ENCODE data around the gene NPL.

NPL gene

DNA sequence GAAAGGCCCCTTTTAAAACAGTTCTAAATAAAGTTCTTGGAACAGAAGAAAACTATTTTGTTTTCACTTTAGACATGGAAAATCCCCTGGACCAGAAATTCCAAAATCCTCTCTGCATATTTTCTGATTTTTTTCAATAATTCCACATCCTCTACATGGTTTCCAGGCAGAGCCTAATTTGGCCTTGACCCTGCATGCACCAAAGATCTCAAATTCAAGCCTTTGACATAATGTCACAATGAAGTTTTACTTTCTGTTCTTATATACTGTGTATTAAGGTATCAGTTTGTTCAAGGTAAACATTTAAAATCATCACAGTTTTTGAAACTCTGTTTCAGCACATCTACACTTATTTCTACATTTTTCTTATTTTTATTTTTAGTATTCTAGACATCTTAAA is 12.2 kb upstream of the NPL start:
- no peak overlapping the region for H3K4me3 ChIP-seq (ENCODE audit: low read depth, low read length)
- no peak for DNase-seq (ENCODE audit: low read depth)
- TF ChIP-seq, protein P1, sequence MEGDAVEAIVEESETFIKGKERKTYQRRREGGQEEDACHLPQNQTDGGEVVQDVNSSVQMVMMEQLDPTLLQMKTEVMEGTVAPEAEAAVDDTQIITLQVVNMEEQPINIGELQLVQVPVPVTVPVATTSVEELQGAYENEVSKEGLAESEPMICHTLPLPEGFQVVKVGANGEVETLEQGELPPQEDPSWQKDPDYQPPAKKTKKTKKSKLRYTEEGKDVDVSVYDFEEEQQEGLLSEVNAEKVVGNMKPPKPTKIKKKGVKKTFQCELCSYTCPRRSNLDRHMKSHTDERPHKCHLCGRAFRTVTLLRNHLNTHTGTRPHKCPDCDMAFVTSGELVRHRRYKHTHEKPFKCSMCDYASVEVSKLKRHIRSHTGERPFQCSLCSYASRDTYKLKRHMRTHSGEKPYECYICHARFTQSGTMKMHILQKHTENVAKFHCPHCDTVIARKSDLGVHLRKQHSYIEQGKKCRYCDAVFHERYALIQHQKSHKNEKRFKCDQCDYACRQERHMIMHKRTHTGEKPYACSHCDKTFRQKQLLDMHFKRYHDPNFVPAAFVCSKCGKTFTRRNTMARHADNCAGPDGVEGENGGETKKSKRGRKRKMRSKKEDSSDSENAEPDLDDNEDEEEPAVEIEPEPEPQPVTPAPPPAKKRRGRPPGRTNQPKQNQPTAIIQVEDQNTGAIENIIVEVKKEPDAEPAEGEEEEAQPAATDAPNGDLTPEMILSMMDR (IDR thresholded peaks at IDR 0.05; ENCODE audit: low read depth, low read length, missing control alignments): no peak
- in situ Hi-C loops (cut with HindIII; ENCODE audit: low sequenced_read_pairs): no loop called here

DNA sequence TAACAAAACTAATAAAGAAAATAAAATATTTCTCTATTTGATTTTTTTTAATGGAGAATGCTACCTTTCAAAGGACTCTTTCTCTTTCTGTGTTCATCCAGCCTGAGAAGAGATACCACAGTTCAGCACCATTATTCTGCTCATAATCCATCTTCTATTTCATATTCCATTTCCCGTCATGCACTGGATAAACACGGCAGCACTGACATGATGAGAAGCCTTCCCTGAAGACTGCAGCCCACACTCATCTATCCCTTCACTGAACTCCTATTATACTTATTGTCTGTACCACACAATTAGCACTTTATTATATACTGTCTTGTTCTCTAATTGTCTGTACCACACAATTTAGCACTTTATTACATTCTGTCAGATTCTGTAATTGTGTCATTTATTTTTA is 10.7 kb upstream of the NPL start:
- in situ Hi-C loops (cut with HindIII; ENCODE audit: low sequenced_read_pairs): no loop called here
- no peak for DNase-seq (ENCODE audit: low read depth)
- TF ChIP-seq, protein P1 (IDR thresholded peaks at IDR 0.05; ENCODE audit: low read depth, low read length, missing control alignments): no peak
- H3K4me3 ChIP-seq (ENCODE audit: low read depth, low read length): no peak overlapping the region

DNA sequence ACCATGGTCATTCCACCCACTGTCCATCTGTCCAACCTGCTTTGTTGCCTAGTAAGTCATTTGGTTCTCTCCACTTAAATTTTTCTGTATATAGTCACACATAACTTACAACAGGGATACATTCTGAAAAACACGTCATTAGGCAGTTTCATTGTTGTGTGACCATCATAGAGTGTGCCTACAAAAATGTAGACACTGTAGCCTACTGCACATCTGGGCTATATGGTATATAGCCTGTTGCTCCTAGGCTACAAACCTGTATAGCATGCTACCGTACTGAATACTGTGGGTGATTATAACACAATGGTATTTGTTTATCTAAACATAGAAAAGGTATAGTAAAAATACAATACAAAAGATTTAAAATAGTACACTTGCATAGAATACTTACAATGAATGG is 10.0 kb upstream of the NPL start:
- TF ChIP-seq, protein P1 (IDR thresholded peaks at IDR 0.05; ENCODE audit: low read depth, low read length, missing control alignments): no peak
- no peak overlapping the region for H3K4me3 ChIP-seq (ENCODE audit: low read depth, low read length)
- in situ Hi-C loops (cut with HindIII; ENCODE audit: low sequenced_read_pairs): no loop called here
- DNase-seq (ENCODE audit: low read depth): no peak

DNA sequence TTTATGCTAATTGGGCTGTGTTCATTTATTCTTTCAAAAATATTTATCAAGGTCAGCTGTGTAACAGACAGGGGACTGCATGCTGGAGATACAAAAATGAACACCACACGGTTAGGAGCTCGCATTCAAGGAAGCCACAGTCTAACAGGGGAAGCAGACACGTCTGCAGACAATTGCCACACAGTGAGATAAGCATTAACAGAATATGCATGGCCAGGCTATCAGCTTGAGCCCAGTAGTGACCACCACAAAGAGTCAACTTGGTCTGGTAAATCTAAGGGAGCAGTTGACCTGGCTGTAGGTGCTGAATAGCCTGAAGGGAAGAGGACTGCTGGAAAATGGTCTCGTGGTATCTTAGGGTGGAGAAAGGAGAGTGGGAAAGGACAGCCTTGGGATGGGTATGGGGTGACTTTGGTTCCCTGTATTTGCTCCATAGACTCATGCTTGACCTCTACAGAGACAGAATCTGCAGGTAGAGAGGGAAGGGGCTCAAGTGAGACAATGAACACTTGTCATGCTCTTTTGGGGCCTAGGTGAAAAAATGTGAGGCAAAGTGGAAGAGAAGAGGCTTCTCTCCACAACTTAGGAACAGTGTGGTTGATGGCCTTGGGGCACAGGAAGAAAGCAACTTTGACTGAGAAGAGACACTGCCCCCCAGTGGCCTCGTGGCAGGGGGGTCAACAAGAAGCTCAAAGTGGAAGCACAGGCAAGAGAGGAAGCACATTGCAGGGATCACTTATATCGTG is 7.6 kb upstream of the NPL start:
- no peak overlapping the region for H3K4me3 ChIP-seq (ENCODE audit: low read depth, low read length)
- DNase-seq (ENCODE audit: low read depth): no peak
- TF ChIP-seq, protein P1 (IDR thresholded peaks at IDR 0.05; ENCODE audit: low read depth, low read length, missing control alignments): peak; percentile 64
- in situ Hi-C loops (cut with HindIII; ENCODE audit: low sequenced_read_pairs): no loop called here

DNA sequence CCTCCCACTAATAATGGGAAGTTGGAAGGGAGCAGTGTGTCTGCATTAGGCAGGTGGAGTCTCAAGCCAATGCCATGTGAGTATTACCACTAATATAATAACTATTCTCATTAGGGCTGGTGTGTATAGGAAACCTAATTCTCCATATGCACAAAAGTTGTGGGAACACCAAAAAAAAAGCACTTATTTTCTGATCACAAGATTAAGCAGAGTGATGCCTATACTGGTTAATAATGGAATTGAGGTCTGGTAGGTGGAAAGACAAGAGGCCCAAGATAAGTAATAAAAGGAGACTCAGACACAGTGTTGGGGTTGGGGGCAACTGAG is 7.0 kb upstream of the NPL start:
- no peak for DNase-seq (ENCODE audit: low read depth)
- TF ChIP-seq, protein P1 (IDR thresholded peaks at IDR 0.05; ENCODE audit: low read depth, low read length, missing control alignments): no peak
- in situ Hi-C loops (cut with HindIII; ENCODE audit: low sequenced_read_pairs): no loop called here
- no peak overlapping the region for H3K4me3 ChIP-seq (ENCODE audit: low read depth, low read length)

DNA sequence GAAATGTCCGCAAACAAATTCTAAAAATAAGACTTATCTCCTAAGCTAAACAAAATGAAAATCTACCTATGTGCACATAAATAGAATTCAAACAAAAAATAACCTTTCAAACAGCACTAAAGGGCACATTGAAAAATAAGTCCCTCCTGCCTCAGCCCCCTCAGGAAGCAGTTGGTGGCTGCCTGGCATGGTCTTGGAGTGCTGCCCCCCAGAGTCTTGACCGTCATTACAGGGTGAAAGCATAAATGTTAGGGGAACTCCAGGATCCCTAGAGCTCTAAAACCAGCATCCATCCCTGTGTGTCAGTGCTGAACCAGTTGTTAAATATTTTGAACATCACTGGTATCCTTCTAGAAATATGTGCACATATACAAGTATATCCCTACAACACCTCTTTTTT is 6.5 kb upstream of the NPL start:
- in situ Hi-C loops (cut with HindIII; ENCODE audit: low sequenced_read_pairs): no loop called here
- TF ChIP-seq, protein P1 (IDR thresholded peaks at IDR 0.05; ENCODE audit: low read depth, low read length, missing control alignments): peak; percentile 16
- DNase-seq (ENCODE audit: low read depth): no peak

More for the DNA sequence above, 6.5 kb upstream of the NPL start:
- no peak overlapping the region for H3K4me3 ChIP-seq (ENCODE audit: low read depth, low read length)

Data from astrocyte of the cerebellum (primary cell).